Measurements from ENCODE around the gene MMAA.
A peak's percentile ranks its signal among the peaks of the same experiment; 100 is the strongest.
"Not testable (repeated sequence)": the region's sequence is repeated elsewhere in the genome, so short reads cannot be mapped to it uniquely, and the experiment has no call there.

Gene MMAA

DNA sequence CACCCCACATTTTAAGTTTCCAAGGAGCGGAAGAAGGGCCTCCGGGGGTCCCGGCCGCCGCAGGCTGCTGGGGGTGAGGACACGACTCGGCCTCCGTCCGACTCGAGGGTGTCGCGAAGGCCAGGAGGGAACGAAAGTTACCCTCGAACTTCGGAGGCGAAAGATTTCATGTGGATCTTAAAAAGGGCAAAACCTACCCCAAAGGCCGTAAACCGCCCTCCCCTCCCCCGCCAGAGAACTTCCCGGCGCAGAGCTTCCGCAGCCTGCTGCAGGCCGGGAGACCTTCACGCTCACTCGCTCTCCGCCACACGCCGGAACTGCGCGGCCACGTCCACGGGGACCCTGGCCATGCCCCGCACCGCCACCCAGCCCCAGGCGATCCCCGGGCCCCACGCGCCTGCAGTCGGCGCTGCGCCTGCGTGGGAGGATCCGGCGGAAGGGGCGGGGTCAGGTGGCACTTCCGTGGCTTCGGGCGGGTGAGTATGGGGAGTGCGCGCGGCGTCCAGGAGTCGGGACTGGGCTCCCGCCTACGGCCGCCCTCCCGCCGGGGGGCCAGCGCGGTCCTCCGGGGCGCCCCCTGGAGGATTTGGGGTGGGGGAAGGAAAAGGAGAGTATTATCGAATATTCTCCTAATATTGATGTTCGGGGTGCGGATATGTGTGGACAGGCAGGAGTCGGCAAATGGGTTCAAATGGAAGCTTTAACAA lies at the start of gene MMAA (continued):
- TF ChIP-seq, protein P1, sequence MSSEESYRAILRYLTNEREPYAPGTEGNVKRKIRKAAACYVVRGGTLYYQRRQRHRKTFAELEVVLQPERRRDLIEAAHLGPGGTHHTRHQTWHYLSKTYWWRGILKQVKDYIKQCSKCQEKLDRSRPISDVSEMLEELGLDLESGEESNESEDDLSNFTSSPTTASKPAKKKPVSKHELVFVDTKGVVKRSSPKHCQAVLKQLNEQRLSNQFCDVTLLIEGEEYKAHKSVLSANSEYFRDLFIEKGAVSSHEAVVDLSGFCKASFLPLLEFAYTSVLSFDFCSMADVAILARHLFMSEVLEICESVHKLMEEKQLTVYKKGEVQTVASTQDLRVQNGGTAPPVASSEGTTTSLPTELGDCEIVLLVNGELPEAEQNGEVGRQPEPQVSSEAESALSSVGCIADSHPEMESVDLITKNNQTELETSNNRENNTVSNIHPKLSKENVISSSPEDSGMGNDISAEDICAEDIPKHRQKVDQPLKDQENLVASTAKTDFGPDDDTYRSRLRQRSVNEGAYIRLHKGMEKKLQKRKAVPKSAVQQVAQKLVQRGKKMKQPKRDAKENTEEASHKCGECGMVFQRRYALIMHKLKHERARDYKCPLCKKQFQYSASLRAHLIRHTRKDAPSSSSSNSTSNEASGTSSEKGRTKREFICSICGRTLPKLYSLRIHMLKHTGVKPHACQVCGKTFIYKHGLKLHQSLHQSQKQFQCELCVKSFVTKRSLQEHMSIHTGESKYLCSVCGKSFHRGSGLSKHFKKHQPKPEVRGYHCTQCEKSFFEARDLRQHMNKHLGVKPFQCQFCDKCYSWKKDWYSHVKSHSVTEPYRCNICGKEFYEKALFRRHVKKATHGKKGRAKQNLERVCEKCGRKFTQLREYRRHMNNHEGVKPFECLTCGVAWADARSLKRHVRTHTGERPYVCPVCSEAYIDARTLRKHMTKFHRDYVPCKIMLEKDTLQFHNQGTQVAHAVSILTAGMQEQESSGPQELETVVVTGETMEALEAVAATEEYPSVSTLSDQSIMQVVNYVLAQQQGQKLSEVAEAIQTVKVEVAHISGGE (tag by site-specific recombination; conservative IDR thresholded peaks at IDR 0.05; ENCODE audit: low read depth) = peak; percentile 78
- peak; percentile 89 for TF ChIP-seq GLIS2 (tag by site-specific recombination; IDR thresholded peaks at IDR 0.05)
- peak; percentile 76; the same call in 1 of the 2 replicates for TF ChIP-seq GLIS1 (tag by site-specific recombination; IDR thresholded peaks at IDR 0.05)

DNA sequence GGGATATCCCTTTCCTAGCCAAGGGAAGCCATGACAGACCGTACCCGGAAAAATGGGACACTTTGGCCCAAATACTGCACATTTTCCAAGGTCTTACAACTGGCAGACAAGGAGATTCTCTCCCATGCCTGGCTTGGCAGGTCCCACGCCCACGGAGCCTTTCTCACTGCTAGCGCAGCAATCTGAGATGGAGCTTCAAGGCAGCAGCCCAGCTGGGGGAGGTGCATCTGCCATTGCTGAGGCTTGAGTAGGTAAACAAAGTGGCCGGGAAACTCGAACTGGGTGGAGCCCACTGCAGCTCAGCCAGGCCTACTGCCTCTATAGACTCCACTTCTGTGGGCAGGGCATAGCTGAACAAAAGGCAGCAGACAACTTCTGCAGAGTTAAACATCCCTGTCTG lies 44.6 kb upstream of the MMAA start:
- H3K4me3 ChIP-seq (ENCODE audit: low read depth, low read length); POLR2A ChIA-PET; H3K9me3 ChIP-seq (ENCODE audit: control insufficient read depth, insufficient read depth, low read depth, low read length); H3K27ac ChIP-seq (ENCODE audit: extremely low read depth, low read depth, low read length); H3K4me1 ChIP-seq (ENCODE audit: control insufficient read depth, insufficient read depth, low read length); H3K36me3 ChIP-seq (ENCODE audit: control insufficient read depth in 2 of 2, insufficient read depth in 1 of 2, low read length in 2 of 2): not testable (repeated sequence)
- CTCF ChIA-PET = interaction anchor here (0.6 kb wide), 1 partner anchor 455 kb away, joined by 3 read pairs; no protein-coding TSS in a partner anchor

DNA sequence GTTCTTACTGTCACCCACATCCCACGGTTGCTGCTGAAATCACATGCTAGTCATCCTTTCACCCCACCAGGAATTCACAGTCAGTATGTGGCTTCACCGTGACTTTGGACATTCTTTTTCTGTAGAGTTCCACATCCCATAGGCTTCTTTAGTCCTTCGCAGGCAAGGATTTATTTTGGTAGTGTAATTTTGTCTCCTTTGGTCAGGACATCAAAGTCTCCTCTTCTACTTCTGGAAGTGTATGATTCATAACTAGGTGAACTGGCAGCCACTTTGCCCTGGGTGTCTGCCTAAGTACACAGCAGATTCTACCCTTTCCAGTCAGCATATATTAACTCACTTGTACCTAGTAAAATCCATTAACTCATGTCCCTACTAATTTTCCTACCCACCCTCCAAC lies 38.3 kb upstream of the MMAA start:
- ChIA-PET POLR2A (no interaction called here), CTCF (no interaction called here)
- H3K9me3 ChIP-seq (ENCODE audit: control insufficient read depth, insufficient read depth, low read depth, low read length) = no peaks in the 10 kb centered on the region
- H3K36me3 ChIP-seq (ENCODE audit: control insufficient read depth in 2 of 2, insufficient read depth in 1 of 2, low read length in 2 of 2) = no peaks in the 10 kb centered on the region
- TF ChIP-seq ZNF843 (tag by site-specific recombination; IDR thresholded peaks at IDR 0.05) (no peak), HOXA7 (CRISPR knock-in tag; IDR thresholded peaks at IDR 0.05; ENCODE audit: borderline replicate concordance) (no peak), ZNF354C (tag by site-specific recombination; IDR thresholded peaks at IDR 0.05; ENCODE audit: borderline replicate concordance, low read depth) (no peak), BCL11A (tag by site-specific recombination; IDR thresholded peaks at IDR 0.05; ENCODE audit: low read depth) (no peak), ZFHX2 (tag by site-specific recombination; conservative IDR thresholded peaks at IDR 0.05) (no peak), GLIS2 (tag by site-specific recombination; IDR thresholded peaks at IDR 0.05) (no peak)
- TF ChIP-seq, protein P2, sequence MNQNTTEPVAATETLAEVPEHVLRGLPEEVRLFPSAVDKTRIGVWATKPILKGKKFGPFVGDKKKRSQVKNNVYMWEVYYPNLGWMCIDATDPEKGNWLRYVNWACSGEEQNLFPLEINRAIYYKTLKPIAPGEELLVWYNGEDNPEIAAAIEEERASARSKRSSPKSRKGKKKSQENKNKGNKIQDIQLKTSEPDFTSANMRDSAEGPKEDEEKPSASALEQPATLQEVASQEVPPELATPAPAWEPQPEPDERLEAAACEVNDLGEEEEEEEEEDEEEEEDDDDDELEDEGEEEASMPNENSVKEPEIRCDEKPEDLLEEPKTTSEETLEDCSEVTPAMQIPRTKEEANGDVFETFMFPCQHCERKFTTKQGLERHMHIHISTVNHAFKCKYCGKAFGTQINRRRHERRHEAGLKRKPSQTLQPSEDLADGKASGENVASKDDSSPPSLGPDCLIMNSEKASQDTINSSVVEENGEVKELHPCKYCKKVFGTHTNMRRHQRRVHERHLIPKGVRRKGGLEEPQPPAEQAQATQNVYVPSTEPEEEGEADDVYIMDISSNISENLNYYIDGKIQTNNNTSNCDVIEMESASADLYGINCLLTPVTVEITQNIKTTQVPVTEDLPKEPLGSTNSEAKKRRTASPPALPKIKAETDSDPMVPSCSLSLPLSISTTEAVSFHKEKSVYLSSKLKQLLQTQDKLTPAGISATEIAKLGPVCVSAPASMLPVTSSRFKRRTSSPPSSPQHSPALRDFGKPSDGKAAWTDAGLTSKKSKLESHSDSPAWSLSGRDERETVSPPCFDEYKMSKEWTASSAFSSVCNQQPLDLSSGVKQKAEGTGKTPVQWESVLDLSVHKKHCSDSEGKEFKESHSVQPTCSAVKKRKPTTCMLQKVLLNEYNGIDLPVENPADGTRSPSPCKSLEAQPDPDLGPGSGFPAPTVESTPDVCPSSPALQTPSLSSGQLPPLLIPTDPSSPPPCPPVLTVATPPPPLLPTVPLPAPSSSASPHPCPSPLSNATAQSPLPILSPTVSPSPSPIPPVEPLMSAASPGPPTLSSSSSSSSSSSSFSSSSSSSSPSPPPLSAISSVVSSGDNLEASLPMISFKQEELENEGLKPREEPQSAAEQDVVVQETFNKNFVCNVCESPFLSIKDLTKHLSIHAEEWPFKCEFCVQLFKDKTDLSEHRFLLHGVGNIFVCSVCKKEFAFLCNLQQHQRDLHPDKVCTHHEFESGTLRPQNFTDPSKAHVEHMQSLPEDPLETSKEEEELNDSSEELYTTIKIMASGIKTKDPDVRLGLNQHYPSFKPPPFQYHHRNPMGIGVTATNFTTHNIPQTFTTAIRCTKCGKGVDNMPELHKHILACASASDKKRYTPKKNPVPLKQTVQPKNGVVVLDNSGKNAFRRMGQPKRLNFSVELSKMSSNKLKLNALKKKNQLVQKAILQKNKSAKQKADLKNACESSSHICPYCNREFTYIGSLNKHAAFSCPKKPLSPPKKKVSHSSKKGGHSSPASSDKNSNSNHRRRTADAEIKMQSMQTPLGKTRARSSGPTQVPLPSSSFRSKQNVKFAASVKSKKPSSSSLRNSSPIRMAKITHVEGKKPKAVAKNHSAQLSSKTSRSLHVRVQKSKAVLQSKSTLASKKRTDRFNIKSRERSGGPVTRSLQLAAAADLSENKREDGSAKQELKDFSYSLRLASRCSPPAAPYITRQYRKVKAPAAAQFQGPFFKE (tag by site-specific recombination; IDR thresholded peaks at IDR 0.05; ENCODE audit: borderline replicate concordance) = no peak
- TF ChIP-seq, protein P3, sequence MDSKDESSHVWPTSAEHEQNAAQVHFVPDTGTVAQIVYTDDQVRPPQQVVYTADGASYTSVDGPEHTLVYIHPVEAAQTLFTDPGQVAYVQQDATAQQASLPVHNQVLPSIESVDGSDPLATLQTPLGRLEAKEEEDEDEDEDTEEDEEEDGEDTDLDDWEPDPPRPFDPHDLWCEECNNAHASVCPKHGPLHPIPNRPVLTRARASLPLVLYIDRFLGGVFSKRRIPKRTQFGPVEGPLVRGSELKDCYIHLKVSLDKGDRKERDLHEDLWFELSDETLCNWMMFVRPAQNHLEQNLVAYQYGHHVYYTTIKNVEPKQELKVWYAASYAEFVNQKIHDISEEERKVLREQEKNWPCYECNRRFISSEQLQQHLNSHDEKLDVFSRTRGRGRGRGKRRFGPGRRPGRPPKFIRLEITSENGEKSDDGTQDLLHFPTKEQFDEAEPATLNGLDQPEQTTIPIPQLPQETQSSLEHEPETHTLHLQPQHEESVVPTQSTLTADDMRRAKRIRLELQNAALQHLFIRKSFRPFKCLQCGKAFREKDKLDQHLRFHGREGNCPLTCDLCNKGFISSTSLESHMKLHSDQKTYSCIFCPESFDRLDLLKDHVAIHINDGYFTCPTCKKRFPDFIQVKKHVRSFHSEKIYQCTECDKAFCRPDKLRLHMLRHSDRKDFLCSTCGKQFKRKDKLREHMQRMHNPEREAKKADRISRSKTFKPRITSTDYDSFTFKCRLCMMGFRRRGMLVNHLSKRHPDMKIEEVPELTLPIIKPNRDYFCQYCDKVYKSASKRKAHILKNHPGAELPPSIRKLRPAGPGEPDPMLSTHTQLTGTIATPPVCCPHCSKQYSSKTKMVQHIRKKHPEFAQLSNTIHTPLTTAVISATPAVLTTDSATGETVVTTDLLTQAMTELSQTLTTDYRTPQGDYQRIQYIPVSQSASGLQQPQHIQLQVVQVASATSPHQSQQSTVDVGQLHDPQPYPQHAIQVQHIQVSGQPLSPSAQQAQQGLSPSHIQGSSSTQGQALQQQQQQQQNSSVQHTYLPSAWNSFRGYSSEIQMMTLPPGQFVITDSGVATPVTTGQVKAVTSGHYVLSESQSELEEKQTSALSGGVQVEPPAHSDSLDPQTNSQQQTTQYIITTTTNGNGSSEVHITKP (tag by site-specific recombination; IDR thresholded peaks at IDR 0.05) = no peak
- no peak overlapping the region for H3K4me3 ChIP-seq (ENCODE audit: low read depth, low read length)
- no peak overlapping the region for H3K27ac ChIP-seq (ENCODE audit: extremely low read depth, low read depth, low read length)
- H3K4me1 ChIP-seq (ENCODE audit: control insufficient read depth, insufficient read depth, low read length) = no peaks in the 10 kb centered on the region

Measured in HEK293 (cell line).